B cell (primary cell): ENCODE results near the gene SLC7A11. TPM values are rescaled to one million over a fixed set of nuclear protein-coding genes. Genes with fewer than 3 reads are reported as not detected.

Experiments
- ATAC-seq: fragments of 200-7000 bp; cut with Tn5 transposase; one replicate; pipeline ENCODE4 v1.10.0; 2021; ENCODE audit warnings: low read depth, mild to moderate bottlenecking, moderate number of reproducible peaks, moderate library complexity
- CTCF ChIA-PET: fragments of 350-600 bp; sonication (Branson Sonifier 250); formaldehyde crosslinking; loops from one replicate; lab custom pipeline; 2021; ENCODE audit warnings: antibody characterized with exemption, inconsistent platforms; lab: Charles Lee
- POLR2A ChIA-PET: fragments of 350-600 bp; sonication (Branson Sonifier 250); formaldehyde crosslinking; loops from one replicate; lab custom pipeline; 2021; ENCODE audit warnings: antibody characterized with exemption; lab: Charles Lee
- DNase-seq: peaks from one replicate; pipeline ENCODE4 v3.0.0; 2013
- H2AFZ ChIP-seq: 2 replicates; pipeline ENCODE4 v1.6.1; 2012; ENCODE audit warnings: mild to moderate bottlenecking, low read depth, low read length; ENCODE audit not compliant: insufficient read depth, poor library complexity, severe bottlenecking
- H3K27ac ChIP-seq, 2 donors: 1 replicate in 1 of 2; 2 replicates in 1 of 2; pipeline ENCODE4 v1.5.1; 2012 to 2013; ENCODE audit warnings: low read length in 2 of 2, mild to moderate bottlenecking in 2 of 2, moderate library complexity in 1 of 2
- H3K27me3 ChIP-seq, 4 experiments: fragments of 200-600 bp in 1 of 4; sonication (generic) in 1 of 4; replicated peaks in 1 of 4; 1 replicate in 2 of 4; 2 replicates in 2 of 4; pipeline versions ENCODE4 v1.6.1 to v1.7.0; 2013 to 2016; ENCODE audit warnings: low read length in 3 of 4, mild to moderate bottlenecking in 2 of 4, mixed read lengths in 1 of 4, moderate library complexity in 1 of 4; ENCODE audit not compliant: insufficient read depth in 4 of 4, control insufficient read depth in 3 of 4; ENCODE audit errors: control extremely low read depth in 1 of 4
- H3K36me3 ChIP-seq, 2 experiments: replicated peaks in 1 of 2; 1 replicate in 1 of 2; 2 replicates in 1 of 2; pipeline versions ENCODE4 v1.6.1 to v1.7.1; 2013; ENCODE audit warnings: low read length in 1 of 2; ENCODE audit not compliant: insufficient read depth in 2 of 2, control insufficient read depth in 1 of 2; ENCODE audit errors: control extremely low read depth in 1 of 2, extremely low read depth in 1 of 2
- H3K4me1 ChIP-seq, 2 donors: fragments of 200-600 bp in 1 of 2; sonication (generic) in 1 of 2; 1 replicate in 1 of 2; 2 replicates in 1 of 2; pipeline versions ENCODE4 v1.5.1 to v1.6.1; 2013 to 2017; ENCODE audit warnings: low read length in 2 of 2; ENCODE audit not compliant: control insufficient read depth in 2 of 2, insufficient read depth in 2 of 2
- H3K4me2 ChIP-seq: replicated peaks from 2 replicates; pipeline ENCODE3; 2012; ENCODE audit warnings: mild to moderate bottlenecking, low read depth, low read length; ENCODE audit not compliant: poor library complexity, severe bottlenecking
- H3K4me3 ChIP-seq, 5 experiments: fragments of 200-600 bp in 1 of 5; sonication (generic) in 1 of 5; 1 replicate in 3 of 5; 2 replicates in 2 of 5; pipeline versions ENCODE4 v1.5.1 to v1.7.0; 2011 to 2016; ENCODE audit warnings: low read length in 4 of 5, mild to moderate bottlenecking in 4 of 5, low read depth in 2 of 5, control low read depth in 1 of 5, moderate library complexity in 1 of 5; ENCODE audit not compliant: insufficient read depth in 1 of 5; ENCODE audit errors: control extremely low read depth in 1 of 5, extremely low read depth in 1 of 5
- H3K79me2 ChIP-seq: fragments of 200-600 bp; sonication (generic); one replicate; pipeline ENCODE4 v1.6.0; 2016; ENCODE audit warnings: low read length; ENCODE audit not compliant: control insufficient read depth, insufficient read depth
- H3K9ac ChIP-seq: fragments of 200-600 bp; sonication (generic); 2 replicates; pipeline ENCODE4 v1.6.1; 2017; ENCODE audit warnings: mild to moderate bottlenecking, low read length, moderate library complexity
- H3K9me3 ChIP-seq, 3 donors: one replicate each; pipeline versions ENCODE4 v1.6.1 to v1.7.1; 2013; ENCODE audit warnings: low read length in 2 of 3; ENCODE audit not compliant: control insufficient read depth in 2 of 3, insufficient read depth in 1 of 3; ENCODE audit errors: control extremely low read depth in 1 of 3
- H4K20me1 ChIP-seq: 2 replicates; pipeline ENCODE4 v1.6.0; 2012; ENCODE audit warnings: mild to moderate bottlenecking, low read length; ENCODE audit not compliant: insufficient read depth, control insufficient read depth, poor library complexity, severe bottlenecking
- H3K27ac Mint-ChIP-seq: one replicate; pipeline ENCODE4 v1.8.0; 2021; ENCODE audit warnings: mixed read lengths
- H3K27me3 Mint-ChIP-seq: one replicate; pipeline ENCODE4 v1.8.0; 2021; ENCODE audit warnings: mixed read lengths
- H3K4me1 Mint-ChIP-seq: one replicate; pipeline ENCODE4 v1.8.0; 2021; ENCODE audit warnings: mixed read lengths
- H3K4me3 Mint-ChIP-seq: one replicate; pipeline ENCODE4 v1.8.0; 2021; ENCODE audit warnings: mixed read lengths
- H3K9me3 Mint-ChIP-seq: one replicate; pipeline ENCODE4 v1.8.0; 2022; ENCODE audit warnings: mixed read lengths; ENCODE audit not compliant: insufficient read depth
- EZH2 ChIP-seq: IDR thresholded peaks from 2 replicates; pipeline ENCODE4 v1.6.1; 2012; ENCODE audit warnings: borderline replicate concordance, low read depth, mild to moderate bottlenecking, moderate library complexity, low read length; ENCODE audit not compliant: insufficient read depth, poor library complexity, severe bottlenecking
- WGBS: methylation state at CpG from one replicate; pipeline ENCODE4 v1.1.5; 2013; ENCODE audit warnings: missing lambda C conversion rate; ENCODE audit not compliant: insufficient coverage; 5-methylcytosine and 5-hydroxymethylcytosine counted together
- intact Hi-C: fragments of 100-400 bp; cut with micrococcal nuclease; formaldehyde crosslinking; loops from one replicate; pipeline ENCODE4 v1.10.0; 2022
- polyA plus RNA-seq: library from polyadenylated mRNA; depleted of rRNA; stranded (reverse); fragments of >200 nt; gene quantifications from 2 replicates; pipeline ENCODE4 v1.2.3, GENCODE V29; 2012
- total RNA-seq, 2 donors: library from RNA; stranded (reverse); fragments of 120-200 nt in 1 of 2; gene quantifications; 1 replicate in 1 of 2; 2 replicates in 1 of 2; pipeline versions ENCODE4 v1.2.3 to v1.2.4, GENCODE V29; 2013 to 2022
- TF ChIP-seq, protein P1 (sequence below): fragments of 200-600 bp; IDR thresholded peaks from one replicate; pipeline ENCODE4 v1.8.0; 2022; ENCODE audit warnings: antibody characterized with exemption, mild to moderate bottlenecking

Gene SLC7A11
- total and polyA plus RNA-seq, 2 donors (not counting 1 experiment from before 2014, with no cell fraction given): 0.01 to 0.22 TPM

DNA sequence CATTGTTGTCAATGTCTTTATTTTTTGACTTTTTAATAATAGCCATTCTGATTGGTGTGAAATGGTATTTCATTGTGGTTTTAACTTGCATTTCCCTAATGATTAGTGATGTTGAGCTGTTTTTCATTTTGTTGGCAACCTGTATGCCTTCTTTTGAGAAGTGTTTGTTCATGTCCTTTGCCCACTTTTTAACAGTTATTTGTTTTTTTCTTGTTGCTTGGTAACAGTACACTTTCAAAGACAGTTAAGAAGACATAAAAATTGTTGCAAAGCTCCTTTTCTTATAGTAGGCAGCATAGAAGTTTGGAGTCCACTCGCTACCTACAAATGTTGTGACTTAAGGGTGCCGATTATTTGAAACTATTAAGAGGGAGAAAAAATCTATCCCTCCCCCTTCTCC is 48.7 kb upstream of the SLC7A11 start:
- Histone ChIP-seq H2AFZ (no peak overlapping the region), H3K79me2 (no peaks in the 10 kb centered on the region), H3K4me3 (no peak overlapping the region), H3K4me2 (no peak overlapping the region), H3K27ac (no peak overlapping the region), H3K36me3 (no peaks in the 10 kb centered on the region), H3K27me3 (no peaks in the 10 kb centered on the region), H3K9ac (no peak overlapping the region), H3K4me1 (no peaks in the 10 kb centered on the region), H4K20me1 (no peaks in the 10 kb centered on the region), H3K9me3 (peaks cover 0 to 1% (median 0%) of the 10 kb centered on the region in 3 donors)
- Mint-ChIP-seq H3K9me3 (no peaks in the 10 kb centered on the region), H3K27me3 (no peaks in the 10 kb centered on the region), H3K27ac (no peak overlapping the region), H3K4me3 (no peak overlapping the region), H3K4me1 (no peaks in the 10 kb centered on the region)
- TF ChIP-seq, protein P1, sequence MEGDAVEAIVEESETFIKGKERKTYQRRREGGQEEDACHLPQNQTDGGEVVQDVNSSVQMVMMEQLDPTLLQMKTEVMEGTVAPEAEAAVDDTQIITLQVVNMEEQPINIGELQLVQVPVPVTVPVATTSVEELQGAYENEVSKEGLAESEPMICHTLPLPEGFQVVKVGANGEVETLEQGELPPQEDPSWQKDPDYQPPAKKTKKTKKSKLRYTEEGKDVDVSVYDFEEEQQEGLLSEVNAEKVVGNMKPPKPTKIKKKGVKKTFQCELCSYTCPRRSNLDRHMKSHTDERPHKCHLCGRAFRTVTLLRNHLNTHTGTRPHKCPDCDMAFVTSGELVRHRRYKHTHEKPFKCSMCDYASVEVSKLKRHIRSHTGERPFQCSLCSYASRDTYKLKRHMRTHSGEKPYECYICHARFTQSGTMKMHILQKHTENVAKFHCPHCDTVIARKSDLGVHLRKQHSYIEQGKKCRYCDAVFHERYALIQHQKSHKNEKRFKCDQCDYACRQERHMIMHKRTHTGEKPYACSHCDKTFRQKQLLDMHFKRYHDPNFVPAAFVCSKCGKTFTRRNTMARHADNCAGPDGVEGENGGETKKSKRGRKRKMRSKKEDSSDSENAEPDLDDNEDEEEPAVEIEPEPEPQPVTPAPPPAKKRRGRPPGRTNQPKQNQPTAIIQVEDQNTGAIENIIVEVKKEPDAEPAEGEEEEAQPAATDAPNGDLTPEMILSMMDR: no peak
- no peak for TF ChIP-seq EZH2
- ChIA-PET POLR2A (no interaction called here), CTCF (no interaction called here)
- DNase-seq: no peak
- ATAC-seq: no peak
- intact Hi-C loops: no loop called here
- WGBS: no CpG with 5 or more reads among the region's 2 CpGs

DNA sequence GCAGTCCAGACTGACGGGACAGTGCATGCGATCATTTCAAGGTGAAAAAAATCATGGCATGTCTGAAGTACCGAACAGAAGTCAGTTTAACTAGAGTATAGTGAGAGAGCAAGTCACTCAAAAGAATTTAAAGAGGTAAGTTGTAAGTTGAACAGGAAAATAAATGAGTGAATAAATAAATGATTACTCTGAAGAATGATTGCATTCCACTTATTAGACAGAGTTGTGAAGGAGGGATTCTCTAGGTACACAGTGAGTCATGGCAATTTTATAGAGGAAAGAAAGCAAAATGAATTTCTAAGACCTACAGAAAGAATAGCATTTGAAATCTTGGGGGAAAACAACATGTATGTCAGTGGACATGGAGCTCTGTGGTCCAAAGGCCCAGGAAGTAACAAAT is 37.1 kb upstream of the SLC7A11 start:
- Histone ChIP-seq H4K20me1 (no peaks in the 10 kb centered on the region), H3K4me3 (no peak overlapping the region), H2AFZ (no peak overlapping the region), H3K9me3 (no peaks in the 10 kb centered on the region), H3K27ac (no peak overlapping the region), H3K4me2 (no peak overlapping the region), H3K79me2 (no peaks in the 10 kb centered on the region), H3K36me3 (no peaks in the 10 kb centered on the region), H3K4me1 (no peaks in the 10 kb centered on the region), H3K27me3 (no peaks in the 10 kb centered on the region), H3K9ac (no peak overlapping the region)
- Mint-ChIP-seq H3K27me3 (peaks cover 4% of the 10 kb centered on the region), H3K4me1 (no peaks in the 10 kb centered on the region), H3K4me3 (no peak overlapping the region), H3K9me3 (peaks cover 5% of the 10 kb centered on the region), H3K27ac (no peak overlapping the region)
- 96% methylated on average over 3 of the region's 3 CpGs for WGBS
- ATAC-seq (no peak), DNase-seq (no peak)
- ChIA-PET POLR2A (no interaction called here), CTCF (no interaction called here)
- no peak for TF ChIP-seq EZH2
- TF ChIP-seq, protein P1: no peak
- intact Hi-C loops: no loop called here
